OCI-LY1 (cell line): Measurements from ENCODE around the gene FTSJ1.
A peak's percentile ranks its signal among the peaks of the same experiment; 100 is the strongest.

Experiments
- H2AFZ ChIP-seq: fragments of 200-600 bp; sonication (generic), shearing (Covaris generic); 2 replicates; pipeline ENCODE4 v1.6.0; 2014; ENCODE audit warnings: antibody characterized with exemption, mild to moderate bottlenecking, low read length
- H3F3A ChIP-seq: fragments of 200-600 bp; sonication (generic), shearing (Covaris generic); 2 replicates; pipeline ENCODE4 v1.6.0; 2014; ENCODE audit warnings: mild to moderate bottlenecking, antibody characterized with exemption, low read length, moderate library complexity; ENCODE audit not compliant: insufficient read depth
- H3K27ac ChIP-seq: fragments of 200-600 bp; sonication (generic); 2 replicates; pipeline ENCODE4 v1.5.1; 2014; ENCODE audit warnings: low read length, mixed run types, mild to moderate bottlenecking, low read depth; ENCODE audit not compliant: poor library complexity, severe bottlenecking
- H3K27me3 ChIP-seq: fragments of 200-600 bp; sonication (generic); 2 replicates; pipeline ENCODE4 v1.6.0; 2014; ENCODE audit warnings: antibody characterized with exemption, mild to moderate bottlenecking, low read length, moderate library complexity; ENCODE audit not compliant: insufficient read depth
- H3K36me3 ChIP-seq: fragments of 200-600 bp; sonication (generic); 2 replicates; pipeline ENCODE4 v1.6.1; 2014; ENCODE audit warnings: mild to moderate bottlenecking, antibody characterized with exemption, low read length, moderate library complexity, mixed read lengths; ENCODE audit not compliant: insufficient read depth
- H3K4me1 ChIP-seq: fragments of 200-600 bp; sonication (generic); 2 replicates; pipeline ENCODE4 v1.5.1; 2014; ENCODE audit warnings: mild to moderate bottlenecking, low read length, moderate library complexity; ENCODE audit not compliant: insufficient read depth, severe bottlenecking
- H3K4me2 ChIP-seq: fragments of 200-600 bp; sonication (generic), shearing (Covaris generic); 2 replicates; pipeline ENCODE4 v1.6.1; 2014; ENCODE audit warnings: low read length
- H3K4me3 ChIP-seq: fragments of 200-600 bp; sonication (generic); 2 replicates; pipeline ENCODE4 v1.5.1; 2014; ENCODE audit warnings: low read length, low read depth, mild to moderate bottlenecking, mixed read lengths; ENCODE audit not compliant: poor library complexity, severe bottlenecking
- H3K79me2 ChIP-seq: fragments of 200-600 bp; shearing (Covaris generic); 2 replicates; pipeline ENCODE4 v1.6.1; 2016; ENCODE audit warnings: mixed run types, low read length, mixed read lengths; ENCODE audit not compliant: insufficient read depth
- H3K9ac ChIP-seq: fragments of 200-600 bp; sonication (generic), shearing (Covaris generic); 2 replicates; pipeline ENCODE4 v1.6.1; 2014; ENCODE audit warnings: mild to moderate bottlenecking, low read length, mixed read lengths
- H3K9me2 ChIP-seq: fragments of 200-600 bp; sonication (generic), shearing (Covaris generic); 2 replicates; pipeline ENCODE4 v1.6.1; 2014; ENCODE audit warnings: low read depth, mild to moderate bottlenecking, low read length, mixed read lengths
- H3K9me3 ChIP-seq: fragments of 200-600 bp; shearing (Covaris generic); 2 replicates; pipeline ENCODE4 v1.6.1; 2014; ENCODE audit warnings: low read length, mixed read lengths
- H4K20me1 ChIP-seq: fragments of 200-600 bp; sonication (generic), shearing (Covaris generic); 2 replicates; pipeline ENCODE4 v1.6.0; 2016; ENCODE audit warnings: mild to moderate bottlenecking, low read length; ENCODE audit not compliant: insufficient read depth
- CTCF ChIP-seq: fragments of 200-600 bp; sonication (generic), shearing (Covaris generic); IDR thresholded peaks from 2 replicates; pipeline ENCODE4 v1.5.1; 2017; ENCODE audit warnings: mild to moderate bottlenecking, antibody characterized with exemption, low read length, moderate library complexity, mixed read lengths
- EZH2 ChIP-seq: fragments of 200-600 bp; sonication (generic), shearing (Covaris generic); IDR thresholded peaks from 2 replicates; pipeline ENCODE4 v1.8.0; 2017; ENCODE audit warnings: borderline replicate concordance, mixed run types, mild to moderate bottlenecking, antibody characterized with exemption, low read length, moderate library complexity, mixed read lengths

FTSJ1 gene

GRCh38 chrX:48475296-48475695 is 703 bp upstream of the FTSJ1 start:
- no peaks in the 10 kb centered on the region for H3K27me3 ChIP-seq
- H4K20me1 ChIP-seq, result no peaks in the 10 kb centered on the region
- H3K27ac ChIP-seq, result peak overlapping the region; percentile 66
- no peak for TF ChIP-seq CTCF
- TF ChIP-seq EZH2, result no peak
- H2AFZ ChIP-seq, result no peak overlapping the region; the same call in 1 of the 2 replicates
- peak overlapping the region; percentile 97 for H3K4me3 ChIP-seq
- peak overlapping the region; percentile 95 for H3K4me2 ChIP-seq
- H3K9me3 ChIP-seq, result no peaks in the 10 kb centered on the region
- H3K36me3 ChIP-seq, result 0 out of 2 replicates have a peak, but pooled peaks cover 7% of the 10 kb centered on the region
- peaks cover 15% of the 10 kb centered on the region for H3K79me2 ChIP-seq
- H3K9me2 ChIP-seq, result no peaks in the 10 kb centered on the region
- no peaks in the 10 kb centered on the region for H3F3A ChIP-seq
- peak overlapping the region; percentile 96 for H3K9ac ChIP-seq
- peaks cover 19% of the 10 kb centered on the region for H3K4me1 ChIP-seq

GRCh38 chrX:48476919-48477318 is 920 bp downstream of the FTSJ1 start:
- no peak for TF ChIP-seq EZH2
- no peak for TF ChIP-seq CTCF
- Histone ChIP-seq H3K79me2 (peaks cover 15% of the 10 kb centered on the region), H3K9me3 (no peaks in the 10 kb centered on the region), H2AFZ (no peak overlapping the region), H3K9ac (peak overlapping the region; percentile 96), H3K9me2 (no peaks in the 10 kb centered on the region), H3F3A (no peaks in the 10 kb centered on the region), H3K36me3 (peaks cover 16% of the 10 kb centered on the region; the same call in 1 of the 2 replicates), H4K20me1 (no peaks in the 10 kb centered on the region), H3K27ac (no peak overlapping the region), H3K4me1 (peaks cover 15% of the 10 kb centered on the region), H3K4me3 (peak overlapping the region; percentile 97), H3K27me3 (no peaks in the 10 kb centered on the region), H3K4me2 (peak overlapping the region; percentile 95)

- no peak overlapping the region for H3K27ac ChIP-seq
- H3K79me2 ChIP-seq, result peaks cover 15% of the 10 kb centered on the region
- H3K9me2 ChIP-seq, result no peaks in the 10 kb centered on the region
- no peak overlapping the region for H2AFZ ChIP-seq
- H3K36me3 ChIP-seq, result peaks cover 29% of the 10 kb centered on the region
- H3K4me1 ChIP-seq, result peaks cover 15% of the 10 kb centered on the region
- no peaks in the 10 kb centered on the region for H3K9me3 ChIP-seq
- H3K4me2 ChIP-seq, result 0 out of 2 replicates have a peak overlapping the region, but pooled peaks have one; percentile 95
- H3K9ac ChIP-seq, result no peak overlapping the region
- H3K27me3 ChIP-seq, result no peaks in the 10 kb centered on the region
- no peaks in the 10 kb centered on the region for H4K20me1 ChIP-seq
- H3F3A ChIP-seq, result no peaks in the 10 kb centered on the region
- no peak overlapping the region for H3K4me3 ChIP-seq
- TF ChIP-seq CTCF (no peak), EZH2 (no peak)
These were observed 2.2 kb downstream of the FTSJ1 start for GRCh38 chrX:48477960-48478755.
